ENCODE results near the gene PLXNA3.

Gene PLXNA3

DNA sequence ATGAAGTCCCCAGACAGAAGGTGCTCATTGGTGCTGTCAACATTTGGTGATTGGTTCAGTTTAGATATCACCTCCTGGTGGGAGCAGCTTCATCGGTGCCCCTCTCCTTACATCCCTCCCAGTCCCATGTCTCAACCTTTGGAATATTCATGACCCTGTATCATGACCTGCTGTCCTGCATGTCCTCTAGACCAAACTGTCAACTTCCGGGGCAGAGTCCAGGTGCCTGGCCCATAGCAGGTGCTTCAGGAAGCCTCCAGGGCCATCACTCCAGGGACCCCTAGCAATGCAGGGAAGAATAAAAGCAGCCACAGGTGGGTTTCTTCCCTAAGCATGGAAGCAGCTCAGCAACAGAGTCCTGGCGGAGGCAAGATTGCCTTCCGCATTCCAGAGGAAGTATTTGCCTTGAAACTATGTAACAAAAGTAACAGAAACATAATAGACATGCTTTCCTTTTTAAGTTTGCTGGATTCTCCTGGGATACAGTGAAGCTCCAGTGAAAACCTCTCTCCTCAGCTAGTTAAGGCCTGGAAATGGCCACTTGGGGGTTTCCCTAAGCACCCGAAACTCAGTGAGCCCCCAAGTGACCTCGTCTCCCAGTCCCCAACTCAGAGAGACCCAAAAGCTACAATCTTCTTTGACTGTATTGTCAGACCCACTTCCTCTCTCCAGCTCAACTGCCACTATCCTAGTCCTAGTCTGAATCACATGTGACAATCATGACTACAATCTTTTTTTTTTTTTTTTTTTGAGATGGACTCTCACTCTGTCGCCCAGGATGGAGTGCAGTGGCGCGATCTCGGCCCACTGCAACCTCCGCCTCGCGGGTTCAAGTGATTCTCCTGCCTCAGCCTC lies 30.9 kb upstream of the PLXNA3 start:
- no peaks in the 10 kb centered on the region for H3K9me3 ChIP-seq (ENCODE audit: low read length)
- no peak overlapping the region for H3K9ac ChIP-seq (ENCODE audit: low read length)
- H3K27ac ChIP-seq (ENCODE audit: low read depth, low read length), result no peak overlapping the region
- H3K4me1 ChIP-seq (ENCODE audit: insufficient read depth, low read length), result peaks cover 8% of the 10 kb centered on the region
- no peak overlapping the region for H3K4me3 ChIP-seq (ENCODE audit: low read depth in 1 of 2, low read length in 2 of 2)
- H3K36me3 ChIP-seq (ENCODE audit: insufficient read depth, low read length), result peaks cover 6% of the 10 kb centered on the region
- no peaks in the 10 kb centered on the region for H3K27me3 ChIP-seq (ENCODE audit: control insufficient read depth in 1 of 2, insufficient read depth in 2 of 2, low read length in 2 of 2)

GRCh38 chrX:154428176-154429171 lies 29.6 kb upstream of the PLXNA3 start, which contains the start of gene ATP6AP1:
Gene ATP6AP1, plus strand, starts transcription at chrX:154428677. Its CDS starts 16 bp downstream, at chrX:154428693.
- Histone ChIP-seq H3K4me1 (ENCODE audit: insufficient read depth, low read length) (peaks cover 8% of the 10 kb centered on the region), H3K27me3 (ENCODE audit: control insufficient read depth in 1 of 2, insufficient read depth in 2 of 2, low read length in 2 of 2) (no peaks in the 10 kb centered on the region), H3K4me3 (ENCODE audit: low read depth in 1 of 2, low read length in 2 of 2) (peak within 1 kb of the TSS; percentile 40 to 72), H3K9me3 (ENCODE audit: low read length) (no peaks in the 10 kb centered on the region), H3K36me3 (ENCODE audit: insufficient read depth, low read length) (peaks cover 13% of the 10 kb centered on the region), H3K27ac (ENCODE audit: low read depth, low read length) (peak within 1 kb of the TSS; percentile 21), H3K9ac (ENCODE audit: low read length) (peak within 1 kb of the TSS; percentile 2)

GRCh38 chrX:154429711-154430110 lies 28.4 kb upstream of the PLXNA3 start:
- peaks cover 19% of the 10 kb centered on the region for H3K36me3 ChIP-seq (ENCODE audit: insufficient read depth, low read length)
- H3K27me3 ChIP-seq (ENCODE audit: control insufficient read depth in 1 of 2, insufficient read depth in 2 of 2, low read length in 2 of 2), result no peaks in the 10 kb centered on the region
- H3K4me3 ChIP-seq (ENCODE audit: low read depth in 1 of 2, low read length in 2 of 2), result no peak overlapping the region
- H3K9ac ChIP-seq (ENCODE audit: low read length), result peak overlapping the region; percentile 2
- no peaks in the 10 kb centered on the region for H3K9me3 ChIP-seq (ENCODE audit: low read length)
- H3K27ac ChIP-seq (ENCODE audit: low read depth, low read length), result peak overlapping the region; percentile 21
- H3K4me1 ChIP-seq (ENCODE audit: insufficient read depth, low read length), result peaks cover 8% of the 10 kb centered on the region

GRCh38 chrX:154430479-154430878 lies 27.6 kb upstream of the PLXNA3 start:
- H3K36me3 ChIP-seq (ENCODE audit: insufficient read depth, low read length), result peaks cover 24% of the 10 kb centered on the region
- H3K4me3 ChIP-seq (ENCODE audit: low read depth in 1 of 2, low read length in 2 of 2), result no peak overlapping the region
- no peak overlapping the region for H3K9ac ChIP-seq (ENCODE audit: low read length)
- H3K9me3 ChIP-seq (ENCODE audit: low read length), result no peaks in the 10 kb centered on the region
- peaks cover 8% of the 10 kb centered on the region for H3K4me1 ChIP-seq (ENCODE audit: insufficient read depth, low read length)
- H3K27ac ChIP-seq (ENCODE audit: low read depth, low read length), result no peak overlapping the region
- no peaks in the 10 kb centered on the region for H3K27me3 ChIP-seq (ENCODE audit: control insufficient read depth in 1 of 2, insufficient read depth in 2 of 2, low read length in 2 of 2)

DNA sequence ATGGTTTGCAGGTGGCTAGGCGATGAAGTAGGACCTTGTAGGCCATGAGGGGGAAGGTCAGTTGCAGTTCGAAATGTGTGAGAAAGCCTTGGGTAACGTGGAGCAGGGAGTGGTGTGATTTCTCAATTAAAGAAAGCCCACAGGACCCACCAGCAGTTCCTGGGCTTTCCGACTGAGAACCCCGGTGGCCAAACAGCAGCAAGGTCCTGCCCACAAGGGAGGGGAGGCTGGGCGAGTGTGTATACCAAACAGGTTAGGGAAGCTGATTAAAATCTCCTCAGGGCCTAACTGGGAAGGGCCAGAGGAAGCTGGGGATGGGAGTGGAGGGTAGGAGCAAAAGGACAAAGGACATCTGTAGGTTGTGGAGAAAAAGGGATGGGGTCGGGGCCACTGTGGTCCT lies 27.2 kb upstream of the PLXNA3 start:
- H3K4me1 ChIP-seq (ENCODE audit: insufficient read depth, low read length), result peaks cover 8% of the 10 kb centered on the region
- no peak overlapping the region for H3K27ac ChIP-seq (ENCODE audit: low read depth, low read length)
- H3K36me3 ChIP-seq (ENCODE audit: insufficient read depth, low read length), result peaks cover 24% of the 10 kb centered on the region
- no peak overlapping the region for H3K9ac ChIP-seq (ENCODE audit: low read length)
- H3K9me3 ChIP-seq (ENCODE audit: low read length), result no peaks in the 10 kb centered on the region
- no peaks in the 10 kb centered on the region for H3K27me3 ChIP-seq (ENCODE audit: control insufficient read depth in 1 of 2, insufficient read depth in 2 of 2, low read length in 2 of 2)
- no peak overlapping the region for H3K4me3 ChIP-seq (ENCODE audit: low read depth in 1 of 2, low read length in 2 of 2)

DNA sequence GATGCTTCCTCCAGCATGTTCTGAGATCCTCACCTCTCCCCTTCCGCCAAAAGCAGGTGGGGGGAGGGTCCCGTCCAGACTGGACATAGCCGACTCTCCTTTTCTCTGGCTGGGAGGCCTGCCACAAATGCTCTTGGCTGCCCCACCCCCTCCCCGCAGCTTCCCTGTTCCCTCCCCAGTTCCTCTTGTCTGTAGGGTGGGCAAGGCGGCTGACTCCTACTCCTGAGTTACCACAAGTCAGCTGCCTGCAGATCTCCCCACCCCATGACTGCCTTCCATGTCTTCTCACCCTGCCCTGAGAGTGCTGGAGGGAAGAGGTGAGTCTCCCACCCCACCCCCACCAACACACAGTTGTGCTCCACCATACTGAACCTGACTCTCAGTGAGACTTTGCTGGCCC lies 26.7 kb upstream of the PLXNA3 start:
- H3K9ac ChIP-seq (ENCODE audit: low read length), result no peak overlapping the region
- peaks cover 24% of the 10 kb centered on the region for H3K36me3 ChIP-seq (ENCODE audit: insufficient read depth, low read length)
- no peaks in the 10 kb centered on the region for H3K27me3 ChIP-seq (ENCODE audit: control insufficient read depth in 1 of 2, insufficient read depth in 2 of 2, low read length in 2 of 2)
- no peak overlapping the region for H3K4me3 ChIP-seq (ENCODE audit: low read depth in 1 of 2, low read length in 2 of 2)
- no peak overlapping the region for H3K27ac ChIP-seq (ENCODE audit: low read depth, low read length)
- H3K9me3 ChIP-seq (ENCODE audit: low read length), result no peaks in the 10 kb centered on the region
- peaks cover 8% of the 10 kb centered on the region for H3K4me1 ChIP-seq (ENCODE audit: insufficient read depth, low read length)

DNA sequence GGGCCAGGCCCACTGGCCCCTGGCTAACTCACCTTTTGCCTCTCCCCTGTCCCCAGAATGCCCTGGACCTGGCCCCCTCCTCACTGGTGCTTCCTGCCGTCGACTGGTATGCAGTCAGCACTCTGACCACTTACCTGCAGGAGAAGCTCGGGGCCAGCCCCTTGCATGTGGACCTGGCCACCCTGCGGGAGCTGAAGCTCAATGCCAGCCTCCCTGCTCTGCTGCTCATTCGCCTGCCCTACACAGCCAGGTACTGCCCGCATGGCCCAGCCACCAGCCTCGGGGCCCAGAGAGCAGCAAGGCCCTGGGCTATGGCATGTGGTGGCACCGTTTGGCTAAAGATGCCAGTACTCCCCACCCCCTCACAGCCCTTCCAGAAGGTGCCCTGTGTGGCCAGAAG lies 25.9 kb upstream of the PLXNA3 start:
- H3K4me3 ChIP-seq (ENCODE audit: low read depth in 1 of 2, low read length in 2 of 2), result no peak overlapping the region
- no peaks in the 10 kb centered on the region for H3K9me3 ChIP-seq (ENCODE audit: low read length)
- peaks cover 8% of the 10 kb centered on the region for H3K4me1 ChIP-seq (ENCODE audit: insufficient read depth, low read length)
- H3K27ac ChIP-seq (ENCODE audit: low read depth, low read length), result no peak overlapping the region
- H3K36me3 ChIP-seq (ENCODE audit: insufficient read depth, low read length), result peaks cover 24% of the 10 kb centered on the region
- no peak overlapping the region for H3K9ac ChIP-seq (ENCODE audit: low read length)
- H3K27me3 ChIP-seq (ENCODE audit: control insufficient read depth in 1 of 2, insufficient read depth in 2 of 2, low read length in 2 of 2), result no peaks in the 10 kb centered on the region

GRCh38 chrX:154433605-154434004 lies 24.5 kb upstream of the PLXNA3 start:
- Histone ChIP-seq H3K4me1 (ENCODE audit: insufficient read depth, low read length) (peaks cover 14% of the 10 kb centered on the region), H3K36me3 (ENCODE audit: insufficient read depth, low read length) (peaks cover 24% of the 10 kb centered on the region), H3K4me3 (ENCODE audit: low read depth in 1 of 2, low read length in 2 of 2) (no peak overlapping the region), H3K27me3 (ENCODE audit: control insufficient read depth in 1 of 2, insufficient read depth in 2 of 2, low read length in 2 of 2) (no peaks in the 10 kb centered on the region), H3K27ac (ENCODE audit: low read depth, low read length) (no peak overlapping the region), H3K9me3 (ENCODE audit: low read length) (no peaks in the 10 kb centered on the region), H3K9ac (ENCODE audit: low read length) (no peak overlapping the region)

GRCh38 chrX:154434394-154435168 lies 23.5 kb upstream of the PLXNA3 start:
- Histone ChIP-seq H3K4me1 (ENCODE audit: insufficient read depth, low read length) (peaks cover 11% of the 10 kb centered on the region), H3K36me3 (ENCODE audit: insufficient read depth, low read length) (peaks cover 24% of the 10 kb centered on the region), H3K27ac (ENCODE audit: low read depth, low read length) (no peak overlapping the region), H3K9me3 (ENCODE audit: low read length) (no peaks in the 10 kb centered on the region), H3K4me3 (ENCODE audit: low read depth in 1 of 2, low read length in 2 of 2) (no peak overlapping the region), H3K9ac (ENCODE audit: low read length) (no peak overlapping the region), H3K27me3 (ENCODE audit: control insufficient read depth in 1 of 2, insufficient read depth in 2 of 2, low read length in 2 of 2) (no peaks in the 10 kb centered on the region)

DNA sequence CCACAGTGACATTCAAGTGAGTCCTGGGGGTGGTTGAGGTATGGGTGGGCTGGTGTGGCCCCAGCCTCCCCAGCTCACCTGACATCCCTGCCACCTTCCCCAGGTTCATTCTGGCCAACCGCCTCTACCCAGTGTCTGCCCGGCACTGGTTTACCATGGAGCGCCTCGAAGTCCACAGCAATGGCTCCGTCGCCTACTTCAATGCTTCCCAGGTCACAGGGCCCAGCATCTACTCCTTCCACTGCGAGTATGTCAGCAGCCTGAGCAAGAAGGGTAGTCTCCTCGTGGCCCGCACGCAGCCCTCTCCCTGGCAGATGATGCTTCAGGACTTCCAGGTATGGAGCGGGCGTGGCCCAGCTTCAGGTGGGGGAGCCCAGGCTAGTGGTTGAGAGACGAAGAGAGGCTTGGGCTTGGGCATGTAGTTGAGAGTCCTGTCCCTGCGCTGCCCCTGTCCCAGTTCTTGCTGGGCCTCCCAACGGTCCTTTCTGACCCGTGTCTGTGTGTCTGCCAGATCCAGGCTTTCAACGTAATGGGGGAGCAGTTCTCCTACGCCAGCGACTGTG lies 22.8 kb upstream of the PLXNA3 start:
- Histone ChIP-seq H3K9ac (ENCODE audit: low read length) (no peak overlapping the region), H3K4me1 (ENCODE audit: insufficient read depth, low read length) (peaks cover 8% of the 10 kb centered on the region), H3K27ac (ENCODE audit: low read depth, low read length) (no peak overlapping the region), H3K9me3 (ENCODE audit: low read length) (no peaks in the 10 kb centered on the region), H3K4me3 (ENCODE audit: low read depth in 1 of 2, low read length in 2 of 2) (no peak overlapping the region), H3K27me3 (ENCODE audit: control insufficient read depth in 1 of 2, insufficient read depth in 2 of 2, low read length in 2 of 2) (no peaks in the 10 kb centered on the region), H3K36me3 (ENCODE audit: insufficient read depth, low read length) (peaks cover 26% of the 10 kb centered on the region)
